Measurements from ENCODE around the gene ATG2A. TPM values are rescaled to one million over a fixed set of nuclear protein-coding genes. Genes with fewer than 3 reads are reported as not detected.

The ATG2A gene
- total RNA-seq, 1 donor from 2014 or later = 24.8 TPM

- H3K36me3 ChIP-seq (ENCODE audit: control insufficient read depth, insufficient read depth, low read length) = no peaks in the 10 kb centered on the region
- H3K4me3 ChIP-seq (ENCODE audit: low read depth, low read length) = no peak overlapping the region
- H3K27me3 ChIP-seq (ENCODE audit: control insufficient read depth, insufficient read depth, low read length) = no peaks in the 10 kb centered on the region
- no peak for TF ChIP-seq CTCF (IDR thresholded peaks at IDR 0.05; ENCODE audit: insufficient read depth, low read length, poor library complexity, severe bottlenecking)
- DNase-seq (ENCODE audit: low read depth) = no peak
Observed at GRCh38 chr11:64892411-64892831, 24.6 kb downstream of the ATG2A start.

DNA sequence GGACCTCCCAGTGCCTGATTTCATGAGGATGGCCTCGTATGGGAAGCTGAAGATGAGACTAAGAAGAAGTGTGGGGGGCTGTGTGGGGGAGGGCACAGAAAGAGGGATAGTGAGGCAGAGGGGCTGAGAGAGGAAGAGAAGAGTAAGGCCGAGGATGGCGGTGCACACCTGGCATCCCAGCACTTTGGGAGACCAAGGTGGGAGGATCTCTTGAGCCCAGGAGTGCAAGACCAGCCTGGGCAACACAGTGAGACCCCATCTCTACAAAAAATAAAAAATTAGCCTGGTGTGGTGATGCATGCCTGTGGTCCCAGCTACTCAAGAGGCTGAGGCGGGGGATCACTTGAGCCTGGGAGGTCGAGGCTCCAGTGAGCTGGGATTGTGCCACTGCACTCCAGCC, 25.1 kb downstream of the ATG2A start:
- H3K4me3 ChIP-seq (ENCODE audit: low read depth, low read length) = no peak overlapping the region

DNA sequence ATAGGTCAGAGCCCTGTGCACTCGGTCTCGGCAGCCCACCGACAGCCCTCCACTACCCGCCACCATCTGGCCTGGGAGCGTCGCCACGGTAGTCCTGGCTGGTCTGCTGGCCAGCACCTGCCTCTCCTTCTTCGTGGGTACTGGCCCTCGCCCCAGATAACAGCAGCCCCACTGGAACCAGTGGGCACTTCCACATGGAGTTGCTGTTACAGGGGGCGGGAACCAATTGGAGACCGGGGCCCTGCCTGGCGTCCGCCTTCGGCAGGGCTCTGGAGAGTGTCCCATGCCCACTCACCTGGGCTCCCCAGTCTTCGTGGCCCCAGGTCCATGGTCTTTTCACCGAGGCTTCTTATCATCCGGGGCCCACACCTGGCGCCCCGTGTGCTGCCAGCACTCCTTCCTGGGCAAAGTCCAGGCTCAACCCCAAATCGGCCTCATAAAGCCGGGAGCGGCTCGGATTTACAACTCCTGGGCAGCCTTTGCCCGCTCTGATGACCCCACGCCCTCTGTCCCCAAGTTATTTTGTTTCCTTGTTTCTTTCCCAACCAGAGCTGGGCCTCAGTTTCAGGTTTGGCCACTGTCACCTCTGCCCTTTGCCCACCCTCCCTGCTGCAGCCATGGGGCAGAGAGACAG, 25.7 kb downstream of the ATG2A start:
- H3K4me3 ChIP-seq (ENCODE audit: low read depth, low read length) = no peak overlapping the region
- TF ChIP-seq CTCF (IDR thresholded peaks at IDR 0.05; ENCODE audit: insufficient read depth, low read length, poor library complexity, severe bottlenecking) = no peak
- no peaks in the 10 kb centered on the region for H3K27me3 ChIP-seq (ENCODE audit: control insufficient read depth, insufficient read depth, low read length)
- DNase-seq (ENCODE audit: low read depth) = no peak
- no peaks in the 10 kb centered on the region for H3K36me3 ChIP-seq (ENCODE audit: control insufficient read depth, insufficient read depth, low read length)

More for the DNA sequence above, 25.1 kb downstream of the ATG2A start:
- no peaks in the 10 kb centered on the region for H3K36me3 ChIP-seq (ENCODE audit: control insufficient read depth, insufficient read depth, low read length)
- no peaks in the 10 kb centered on the region for H3K27me3 ChIP-seq (ENCODE audit: control insufficient read depth, insufficient read depth, low read length)
- no peak for TF ChIP-seq CTCF (IDR thresholded peaks at IDR 0.05; ENCODE audit: insufficient read depth, low read length, poor library complexity, severe bottlenecking)
- DNase-seq (ENCODE audit: low read depth) = no peak

GRCh38 chr11:64890522-64890939, 26.5 kb downstream of the ATG2A start:
- H3K27me3 ChIP-seq (ENCODE audit: control insufficient read depth, insufficient read depth, low read length) = no peaks in the 10 kb centered on the region
- no peaks in the 10 kb centered on the region for H3K36me3 ChIP-seq (ENCODE audit: control insufficient read depth, insufficient read depth, low read length)
- no peak for TF ChIP-seq CTCF (IDR thresholded peaks at IDR 0.05; ENCODE audit: insufficient read depth, low read length, poor library complexity, severe bottlenecking)
- no peak for DNase-seq (ENCODE audit: low read depth)
- no peak overlapping the region for H3K4me3 ChIP-seq (ENCODE audit: low read depth, low read length)

DNA sequence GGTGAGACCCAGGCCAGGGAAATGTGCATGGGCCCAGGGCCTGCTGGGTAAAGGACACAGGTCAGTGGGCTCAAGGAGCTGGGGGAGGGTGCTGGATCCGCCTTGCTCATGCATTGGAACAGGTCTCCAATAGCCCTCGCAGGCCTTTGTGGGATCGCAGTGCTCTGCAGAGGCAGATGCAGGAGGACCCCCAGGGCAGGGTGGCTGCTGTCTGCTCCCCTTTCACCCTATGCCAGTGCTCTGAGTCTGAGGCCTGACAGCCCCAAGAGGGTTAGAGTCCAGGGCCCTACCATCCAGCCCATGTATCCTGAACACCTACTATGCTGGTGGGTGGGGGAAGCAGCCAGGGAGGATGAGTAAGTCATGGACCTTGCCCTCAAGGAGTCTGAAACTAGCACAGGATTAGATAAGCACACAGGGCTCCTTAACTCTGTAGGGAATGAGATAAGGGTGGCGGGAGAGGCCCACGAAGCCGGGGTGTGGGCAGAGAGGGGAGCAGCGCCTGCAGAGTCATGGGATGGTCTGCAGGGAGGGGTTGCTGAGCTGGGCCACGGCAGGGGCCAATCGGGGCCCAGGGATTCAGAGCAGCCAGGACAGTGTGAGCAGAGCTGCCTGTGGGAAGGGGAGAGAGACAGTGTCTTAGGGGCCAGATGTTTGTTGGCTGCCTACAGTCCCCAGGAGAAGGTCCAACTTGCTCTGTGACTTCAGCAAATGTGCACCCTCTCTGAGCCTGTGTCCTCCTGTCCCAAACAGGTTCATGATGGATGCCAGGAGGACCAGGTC, 28.1 kb downstream of the ATG2A start:
- no peak for TF ChIP-seq CTCF (IDR thresholded peaks at IDR 0.05; ENCODE audit: insufficient read depth, low read length, poor library complexity, severe bottlenecking)
- DNase-seq (ENCODE audit: low read depth) = no peak
- Histone ChIP-seq H3K36me3 (ENCODE audit: control insufficient read depth, insufficient read depth, low read length) (no peaks in the 10 kb centered on the region), H3K4me3 (ENCODE audit: low read depth, low read length) (no peak overlapping the region), H3K27me3 (ENCODE audit: control insufficient read depth, insufficient read depth, low read length) (no peaks in the 10 kb centered on the region)
